Measurements from ENCODE around the gene AUNIP.

- TF ChIP-seq CTCF (IDR thresholded peaks at IDR 0.05), result no peak
- no peak for TF ChIP-seq POLR2A (IDR thresholded peaks at IDR 0.05)
Observed at GRCh38 chr1:25815208-25816111, 43.8 kb downstream of the AUNIP start.

Data from ovary (tissue), 3 donors.